Left ventricle myocardium superior (tissue), 1 donor: ENCODE results near the gene NR5A1. TPM values are rescaled to one million over a fixed set of nuclear protein-coding genes. Genes with fewer than 3 reads are reported as not detected.

Experiments
- ATAC-seq: fragments of 200-7000 bp; cut with Tn5 transposase; one replicate; pipeline ENCODE4 v1.9.1; 2020; ENCODE audit warnings: mild to moderate bottlenecking, moderate library complexity
- DNase-seq: peaks from one replicate; pipeline ENCODE4 v3.0.0-alpha.2; 2020
- intact Hi-C: fragments of 100-400 bp; cut with micrococcal nuclease; formaldehyde crosslinking; loops from one replicate; pipeline ENCODE4 v1.11.0; 2022
- total RNA-seq: library from RNA; stranded (reverse); fragmentation: NEBNext Ultra II Directional; extraction: Animal tissue kit (Norgen Biotek cat#: 25700); gene quantifications from one replicate; pipeline ENCODE4 v1.2.1, GENCODE V29; 2021
- donor health status: DM: no; HTN: yes; CAD: no; lungs with severe emphysema.

Gene NR5A1
- total RNA-seq, 1 donor from 2014 or later, result not detected

DNA sequence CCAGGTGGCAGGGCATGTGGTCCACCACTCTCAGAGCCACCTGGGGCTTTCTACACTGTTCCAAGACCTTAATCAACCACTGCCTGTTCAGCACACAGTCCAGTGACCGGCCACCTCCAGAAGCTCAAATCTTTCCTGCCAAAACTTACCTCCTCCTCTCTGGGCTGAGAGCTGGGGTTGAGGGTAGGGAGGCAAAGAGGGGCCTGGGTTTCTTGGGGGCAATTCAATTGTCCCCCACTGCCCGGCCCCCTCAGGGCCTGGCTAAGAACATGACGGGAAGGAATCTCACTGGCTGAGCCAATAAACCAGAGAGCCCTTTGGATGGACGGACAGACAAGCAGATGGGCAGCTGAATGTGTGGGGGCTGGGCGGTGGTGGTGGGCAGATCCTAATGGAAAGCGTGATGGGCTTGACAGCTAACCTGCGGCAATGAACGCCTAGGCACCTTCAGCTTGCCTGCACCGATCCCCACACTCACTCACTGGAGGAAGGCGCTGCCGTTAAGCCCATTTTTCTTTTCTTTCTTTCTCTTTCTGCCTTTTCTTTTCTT is 5.4 kb downstream of the NR5A1 start:
- ATAC-seq (no peak), DNase-seq (no peak)
- intact Hi-C loops, result no loop called here

DNA sequence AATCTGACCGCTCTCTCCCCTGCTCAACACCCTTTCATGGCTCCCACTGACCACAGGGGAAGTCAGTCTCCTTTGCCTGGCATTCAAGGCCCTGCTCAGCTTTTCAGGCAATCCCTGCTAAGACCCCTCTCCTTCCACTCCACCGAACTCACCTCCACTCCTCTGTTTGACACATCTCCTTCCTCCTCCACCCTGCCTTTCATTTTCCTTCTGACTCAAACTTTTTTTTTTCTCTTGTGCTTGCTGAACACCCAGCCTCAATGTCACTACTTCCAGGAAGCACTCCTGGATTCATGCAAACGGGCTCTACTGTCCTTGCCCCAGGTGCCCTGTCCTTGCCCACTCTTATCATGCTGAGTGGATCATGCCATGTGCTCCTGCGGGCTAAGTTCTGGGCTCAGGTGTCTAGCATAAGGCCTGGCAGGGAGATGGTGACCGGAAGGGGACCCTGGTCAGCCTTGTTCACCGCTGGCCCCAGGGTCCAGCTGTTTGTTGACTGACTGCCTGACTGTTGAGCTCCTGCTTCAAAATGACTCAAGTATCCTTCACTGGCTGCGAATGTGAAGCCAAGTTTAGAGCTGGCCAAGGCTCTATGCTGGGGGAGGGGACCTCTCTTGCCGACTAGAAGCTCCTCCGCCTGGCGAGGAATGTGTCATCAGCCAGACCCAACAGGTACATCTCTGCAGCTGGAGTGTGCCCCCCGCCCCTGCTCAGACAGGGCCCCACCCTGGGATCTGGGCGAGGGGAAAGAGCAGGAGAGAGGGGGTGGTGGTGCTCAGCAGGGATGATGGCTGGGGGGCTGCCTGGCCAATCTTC is 6.2 kb downstream of the NR5A1 start:
- DNase-seq, result no peak
- no peak for ATAC-seq
- intact Hi-C loops, result no loop called here

DNA sequence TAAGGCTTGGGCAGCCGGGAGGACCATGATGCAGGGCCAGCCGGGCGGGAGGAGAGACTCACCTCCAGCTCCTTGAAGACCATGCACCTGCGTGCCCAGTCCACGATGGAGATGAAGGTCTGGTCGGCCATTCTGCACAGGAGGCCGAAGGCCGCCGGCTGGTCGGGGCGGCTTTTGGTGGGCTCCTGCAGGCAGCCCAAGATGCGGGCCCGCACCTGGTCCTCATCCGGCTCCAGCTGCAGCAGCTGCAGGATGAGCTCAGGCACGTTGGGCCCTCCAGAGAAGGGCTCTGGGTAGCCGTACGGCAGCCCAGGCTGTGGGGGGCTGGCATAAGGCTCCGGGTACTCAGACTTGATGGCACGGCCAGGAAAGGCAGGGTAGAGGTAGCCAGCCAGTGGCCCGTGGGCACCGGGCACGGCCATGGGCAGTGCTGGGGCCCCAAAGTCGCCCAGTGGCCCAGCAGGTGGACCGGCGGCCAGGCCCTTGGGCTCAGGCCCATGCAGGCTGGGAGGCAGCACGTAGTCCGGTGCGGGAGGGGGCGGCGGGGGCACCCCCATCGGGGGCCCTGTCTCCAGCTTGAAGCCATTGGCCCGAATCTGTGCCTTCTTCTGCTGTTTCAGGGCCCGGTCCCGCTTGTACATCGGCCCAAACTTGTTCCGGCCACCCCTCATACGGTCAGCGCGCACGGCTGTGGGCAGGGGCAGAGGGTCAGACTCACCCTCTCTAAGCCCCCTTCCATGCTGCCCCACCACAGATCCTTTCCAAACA is 7.0 kb downstream of the NR5A1 start:
- intact Hi-C loops, result no loop called here

DNA sequence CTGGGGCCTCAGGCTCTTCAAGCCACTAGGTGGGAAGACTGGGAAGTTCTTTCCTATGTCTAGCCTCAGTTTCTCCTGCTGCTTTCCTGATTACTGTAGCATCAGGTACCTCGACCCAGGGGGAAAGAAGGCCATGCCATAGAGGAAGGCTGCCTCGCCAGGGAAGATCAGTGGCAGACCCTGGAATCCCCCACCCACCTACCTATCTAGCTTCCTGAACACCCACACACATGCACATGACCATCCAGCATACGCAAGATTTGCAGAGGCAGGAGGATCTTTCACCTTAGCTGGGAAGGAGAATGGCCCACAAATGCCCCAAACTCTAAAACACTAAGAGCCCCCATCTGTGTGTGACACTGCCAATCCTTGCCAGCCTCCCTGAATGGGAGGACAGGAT is 8.0 kb downstream of the NR5A1 start:
- intact Hi-C loops, result no loop called here
- ATAC-seq (no peak), DNase-seq (no peak)

More for the DNA sequence above, 7.0 kb downstream of the NR5A1 start:
- ATAC-seq (no peak), DNase-seq (no peak)

DNA sequence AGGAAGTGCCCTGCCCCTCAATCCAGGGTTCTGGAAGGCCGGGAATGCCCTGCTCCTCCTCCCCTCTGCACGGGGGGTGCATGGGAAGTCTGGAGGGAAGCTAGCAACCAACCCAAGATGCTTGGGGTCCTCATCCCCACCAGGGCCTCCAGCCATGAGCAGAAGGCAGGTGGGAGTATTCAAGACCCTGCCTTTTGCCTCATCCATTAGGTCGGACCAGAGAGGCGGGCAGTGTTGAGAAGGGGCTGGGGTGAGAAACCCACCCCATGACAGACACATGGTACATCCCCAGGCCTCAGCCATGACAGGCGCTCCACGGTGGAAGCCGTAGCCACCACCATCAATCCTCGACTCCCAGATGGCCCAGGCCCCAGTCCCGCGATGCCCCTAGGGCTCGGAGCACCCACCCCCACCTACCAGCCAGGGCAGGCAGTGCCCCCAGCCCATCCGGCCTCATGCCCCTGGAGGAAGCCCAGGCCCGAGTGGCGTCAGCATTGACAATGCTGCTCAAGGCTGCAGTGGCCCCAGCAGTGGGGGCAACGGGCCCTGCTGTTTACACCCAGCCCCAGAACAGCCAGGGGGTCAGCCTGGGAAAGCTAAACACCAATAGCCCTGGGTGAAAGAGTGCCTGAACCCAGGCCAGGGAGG is 8.6 kb downstream of the NR5A1 start:
- DNase-seq, result no peak
- ATAC-seq, result no peak
- intact Hi-C loops, result no loop called here

DNA sequence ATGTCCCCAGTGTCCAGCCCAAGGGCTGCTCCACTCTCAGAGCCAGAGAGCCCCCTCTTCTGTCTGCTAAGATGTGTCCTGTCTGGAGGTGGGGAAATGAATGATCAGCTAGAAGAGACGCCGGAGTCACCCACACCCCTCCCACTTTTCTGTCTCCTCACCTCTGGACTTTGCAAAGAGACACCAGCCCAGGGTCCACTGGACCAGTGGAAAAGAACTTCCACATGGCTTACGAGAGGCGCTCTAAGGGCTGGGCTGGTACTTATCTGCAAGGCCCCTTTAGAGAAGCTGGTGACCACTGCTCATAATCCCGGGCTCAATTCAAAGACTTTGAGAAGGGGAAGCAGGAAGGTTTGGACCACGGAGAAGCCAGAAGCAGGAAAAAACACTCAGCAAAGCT is 9.2 kb downstream of the NR5A1 start:
- DNase-seq (no peak), ATAC-seq (no peak)
- intact Hi-C loops, result no loop called here

DNA sequence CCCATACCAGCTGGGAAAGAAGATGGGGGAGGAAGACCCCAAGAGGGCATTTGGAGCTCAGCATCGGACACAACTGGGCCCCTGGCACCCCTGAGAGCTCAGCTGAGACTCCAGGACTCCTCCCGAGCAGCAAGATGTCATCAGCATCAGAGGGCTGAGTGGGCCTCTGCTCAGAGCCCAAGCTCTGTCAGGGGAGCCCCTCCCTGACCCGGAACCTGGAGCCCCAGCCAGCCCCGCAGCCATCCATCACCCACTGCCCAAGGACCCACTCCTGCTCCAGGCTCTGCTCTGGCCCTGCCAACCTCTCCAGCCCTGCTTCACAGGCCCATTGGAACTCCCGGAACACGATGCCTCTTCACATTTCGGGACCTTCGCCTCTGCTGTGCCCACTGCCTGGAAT is 9.8 kb downstream of the NR5A1 start:
- DNase-seq (no peak), ATAC-seq (no peak)
- intact Hi-C loops, result no loop called here

DNA sequence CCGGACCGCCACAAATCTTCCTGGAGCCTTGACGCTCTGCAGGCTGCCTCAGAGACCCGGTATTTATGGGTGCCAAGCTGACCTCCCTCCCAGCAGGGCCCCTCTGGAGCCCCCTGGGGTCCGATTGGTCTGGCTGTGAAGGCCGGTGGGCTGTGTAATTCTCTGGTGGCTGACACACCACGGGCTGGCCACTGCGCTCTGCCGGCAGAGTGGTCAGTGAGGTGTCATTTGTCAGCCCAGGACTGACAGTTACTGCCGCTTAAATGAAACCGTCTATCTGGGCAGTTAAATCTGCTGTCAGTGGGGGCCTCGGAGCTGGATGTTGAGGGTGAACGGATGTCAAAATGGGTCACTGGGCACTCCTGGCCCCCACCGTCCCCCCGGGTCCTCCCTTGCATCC is 10.7 kb downstream of the NR5A1 start:
- no peak for DNase-seq
- intact Hi-C loops, result no loop called here
- ATAC-seq, result no peak

DNA sequence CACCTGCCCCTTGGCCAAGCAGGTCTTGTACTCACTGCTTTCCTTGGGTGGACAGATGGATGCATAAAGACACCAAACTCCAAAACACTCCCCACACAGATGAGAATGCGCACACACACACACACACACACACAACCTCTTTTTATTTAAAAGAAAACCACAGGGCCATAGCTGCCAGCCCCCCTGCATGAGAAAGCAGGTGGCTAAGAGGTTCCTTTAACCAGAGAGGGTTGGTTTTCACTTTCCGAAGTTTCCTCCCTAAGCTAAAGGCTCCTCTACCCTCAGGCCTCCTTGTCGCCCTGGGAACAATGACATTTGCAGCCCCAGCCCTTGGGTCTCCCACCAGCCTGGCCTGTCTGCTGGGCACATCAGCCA is 11.1 kb downstream of the NR5A1 start:
- ATAC-seq, result no peak
- DNase-seq, result no peak
- intact Hi-C loops, result no loop called here

DNA sequence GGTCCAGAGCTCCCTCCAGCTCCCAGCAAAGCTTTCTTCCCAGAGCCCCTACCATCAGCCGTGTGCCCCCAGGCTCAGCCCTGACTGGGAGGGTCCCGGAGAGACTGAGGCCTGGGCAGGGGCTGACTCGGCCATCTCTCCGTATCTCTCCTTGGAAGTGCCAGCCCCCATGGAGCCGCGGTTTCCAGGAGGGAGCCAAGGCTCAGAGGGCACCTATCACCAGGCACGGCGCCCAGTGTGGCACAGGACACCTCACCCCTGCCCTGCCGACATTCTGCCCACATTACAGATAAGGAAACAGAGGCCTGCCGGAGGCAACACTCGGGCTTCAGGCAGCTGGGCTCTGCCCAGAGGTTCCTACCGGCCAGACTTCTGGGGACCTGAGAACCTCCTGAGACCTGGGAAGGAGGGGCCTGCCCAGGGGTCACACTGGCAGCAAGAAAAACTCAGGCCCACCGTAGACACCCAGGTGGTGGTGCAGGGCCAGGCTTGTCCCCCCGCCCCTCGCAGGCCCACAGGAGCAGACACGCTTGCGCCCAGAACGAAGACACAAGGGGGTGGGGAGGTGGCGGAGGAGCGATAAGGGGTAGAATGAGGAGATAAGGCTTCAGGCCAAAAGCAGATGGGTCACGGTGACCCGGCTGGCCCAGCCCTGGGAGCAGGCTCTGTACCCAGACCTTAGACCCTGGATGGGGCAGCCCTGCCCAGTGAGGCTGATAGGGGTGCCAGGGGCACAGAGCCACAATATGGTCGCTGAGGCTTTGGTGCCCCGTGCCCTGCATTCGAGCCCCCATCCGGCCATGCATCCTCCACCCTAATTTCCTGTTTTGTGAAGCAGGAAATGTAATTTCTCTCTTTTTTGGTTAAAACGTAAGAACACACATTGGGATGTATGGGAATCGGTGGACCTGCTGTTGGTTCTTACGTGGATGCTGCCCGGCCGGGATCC is 11.8 kb downstream of the NR5A1 start:
- ATAC-seq (no peak), DNase-seq (no peak)
- intact Hi-C loops, result no loop called here

DNA sequence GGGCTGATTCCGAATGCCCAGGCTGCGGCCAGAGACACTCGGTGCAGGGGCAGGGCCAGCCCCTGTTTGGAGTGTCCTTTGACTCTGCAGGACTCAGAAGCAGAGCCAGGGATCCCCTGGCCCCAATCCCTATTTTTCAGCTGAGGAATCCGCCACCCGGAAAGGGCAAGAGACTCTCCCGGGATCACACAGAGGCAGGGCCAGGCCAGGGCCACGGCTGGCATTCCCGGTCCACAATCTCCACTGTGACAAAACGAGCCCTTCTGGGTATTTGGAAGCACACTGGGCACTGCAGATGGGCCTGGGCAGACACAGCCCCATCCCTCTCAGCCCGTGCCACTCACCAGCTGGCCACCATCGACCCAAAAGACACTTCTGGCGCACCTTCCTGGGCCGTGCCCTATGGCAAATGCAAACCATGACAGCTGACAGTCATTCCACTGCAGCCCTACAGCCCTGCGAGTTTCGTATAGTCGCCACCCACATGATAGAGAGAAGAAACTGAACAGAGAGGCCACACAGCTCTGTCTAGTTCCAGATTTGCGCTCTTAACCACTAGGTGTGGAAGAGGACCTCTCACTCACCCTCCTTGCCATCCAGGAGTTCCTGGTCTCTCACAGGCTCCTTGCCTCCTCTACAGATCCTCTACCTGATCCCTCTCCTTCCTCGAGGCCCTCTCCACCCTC is 13.3 kb downstream of the NR5A1 start:
- ATAC-seq, result no peak
- DNase-seq, result no peak
- intact Hi-C loops, result no loop called here

DNA sequence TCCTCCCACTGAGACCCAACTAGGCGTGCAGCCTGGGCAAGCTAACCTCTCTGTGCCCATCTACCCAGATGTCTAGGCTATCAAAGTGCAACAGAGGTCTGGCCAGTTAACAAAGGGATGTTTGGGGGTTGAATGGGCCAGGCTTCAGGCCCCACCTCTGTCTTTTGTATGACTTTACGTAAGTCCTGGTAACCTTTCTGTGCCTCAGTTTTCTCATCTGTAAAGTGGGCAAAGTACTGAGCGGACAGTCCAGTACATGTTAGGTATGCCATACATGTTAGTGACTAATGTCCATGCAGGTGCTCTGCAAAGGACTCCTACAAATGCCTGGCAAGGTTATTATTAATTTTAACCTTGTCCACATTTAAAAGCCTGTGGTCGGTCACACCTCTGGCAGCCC is 14.0 kb downstream of the NR5A1 start:
- DNase-seq (no peak), ATAC-seq (no peak)
- intact Hi-C loops, result no loop called here

DNA sequence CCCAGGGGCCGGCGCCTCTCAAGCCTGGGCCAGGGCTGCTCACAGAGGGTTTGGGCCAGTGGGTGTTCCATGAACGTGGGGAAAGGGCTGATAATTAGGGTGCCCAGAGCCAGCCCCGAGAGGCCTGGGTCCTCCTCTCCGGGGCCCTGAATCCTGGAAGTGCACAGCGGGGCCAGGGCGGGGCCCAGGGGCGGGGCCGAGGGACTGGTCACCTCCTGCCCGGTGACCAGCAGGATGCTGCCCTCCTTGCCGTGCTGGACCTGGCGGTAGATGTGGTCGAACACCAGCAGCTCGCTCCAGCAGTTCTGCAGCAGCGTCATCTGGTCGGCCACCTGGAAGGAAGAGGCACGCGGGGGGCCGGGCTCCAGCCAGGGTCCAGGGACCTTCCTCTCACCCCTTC is 14.4 kb downstream of the NR5A1 start:
- DNase-seq (no peak), ATAC-seq (no peak)
- intact Hi-C loops, result no loop called here

DNA sequence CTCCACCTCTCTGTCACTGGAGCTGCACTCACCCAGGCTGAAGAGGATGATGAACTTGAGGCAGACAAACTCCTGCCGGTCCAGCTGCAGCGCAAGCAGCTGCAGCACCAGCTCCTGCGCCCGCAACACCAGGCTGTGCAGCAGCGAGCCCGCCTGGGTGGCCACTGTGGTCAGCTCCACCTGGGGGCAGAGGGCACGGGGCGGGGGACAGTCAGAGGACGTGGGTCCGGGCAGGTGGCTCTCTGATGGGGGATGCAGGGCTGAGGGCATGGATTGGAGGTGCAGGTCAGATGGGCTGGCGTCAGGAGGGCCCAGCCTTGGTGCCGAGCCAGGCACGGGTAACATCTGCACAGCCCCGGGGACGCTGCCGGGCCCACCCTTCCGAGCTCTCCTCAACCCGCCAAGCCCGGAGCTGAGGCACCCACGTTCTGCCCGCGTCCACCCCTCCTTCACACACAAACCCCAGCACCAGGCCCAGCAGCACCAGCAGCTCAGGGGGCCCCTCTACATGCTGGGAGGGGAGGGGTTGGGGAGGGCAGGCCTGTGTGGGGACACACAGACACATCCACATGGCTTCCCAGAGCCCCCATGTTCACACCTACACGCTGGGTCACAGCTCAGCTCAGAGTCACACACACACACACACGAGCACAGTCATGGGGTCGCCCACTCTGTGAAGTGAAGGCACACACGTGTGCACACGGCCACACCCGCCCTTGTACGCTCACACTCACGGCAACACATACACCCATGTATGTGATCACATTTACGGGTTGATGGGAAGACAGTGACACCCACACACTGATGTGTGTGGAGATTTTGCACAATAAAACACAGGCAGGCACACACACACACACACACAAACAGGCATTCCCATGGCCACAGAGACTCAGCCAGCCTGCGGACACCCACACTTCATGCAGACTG is 15.9 kb downstream of the NR5A1 start:
- DNase-seq (no peak), ATAC-seq (no peak)
- intact Hi-C loops, result no loop called here

DNA sequence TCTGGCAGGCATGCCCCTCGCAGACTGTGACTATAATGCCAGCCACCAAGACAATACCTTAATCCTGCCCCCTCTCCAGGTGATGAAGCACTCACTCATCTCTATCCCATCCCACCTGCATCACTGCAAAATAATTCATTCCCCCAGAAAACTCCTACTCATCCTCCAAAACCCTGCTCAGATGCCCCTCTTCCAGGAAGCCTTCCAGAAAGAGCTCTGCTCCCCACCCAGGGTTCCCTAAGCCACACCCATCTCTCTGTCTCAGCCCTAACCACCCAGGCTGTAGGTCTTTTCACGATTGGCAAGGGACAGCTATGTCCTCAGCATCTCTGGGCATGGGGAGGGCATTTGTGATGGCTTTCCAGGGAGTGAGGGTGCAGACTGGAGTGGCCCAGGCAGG is 17.2 kb downstream of the NR5A1 start:
- intact Hi-C loops, result no loop called here
- DNase-seq (no peak), ATAC-seq (no peak)

DNA sequence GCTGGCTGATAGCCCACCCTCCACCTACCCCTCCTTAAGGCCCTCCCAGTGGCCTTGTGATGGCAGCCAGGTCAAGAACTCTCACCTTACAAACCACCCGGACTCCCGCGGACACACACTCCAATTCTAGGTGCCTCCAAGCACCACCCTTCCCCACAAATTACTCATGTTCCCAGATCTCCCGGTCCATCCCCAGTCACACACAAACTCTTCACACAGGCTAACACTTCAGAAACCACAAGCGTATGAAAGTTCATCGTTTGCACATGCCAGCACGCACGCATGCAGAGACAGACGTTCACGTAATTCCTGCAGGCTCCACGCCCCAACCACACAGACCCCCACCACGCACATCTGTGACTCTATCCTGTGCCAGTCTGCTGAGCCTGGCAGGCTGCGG is 18.0 kb downstream of the NR5A1 start:
- ATAC-seq (no peak), DNase-seq (no peak)
- intact Hi-C loops, result no loop called here

DNA sequence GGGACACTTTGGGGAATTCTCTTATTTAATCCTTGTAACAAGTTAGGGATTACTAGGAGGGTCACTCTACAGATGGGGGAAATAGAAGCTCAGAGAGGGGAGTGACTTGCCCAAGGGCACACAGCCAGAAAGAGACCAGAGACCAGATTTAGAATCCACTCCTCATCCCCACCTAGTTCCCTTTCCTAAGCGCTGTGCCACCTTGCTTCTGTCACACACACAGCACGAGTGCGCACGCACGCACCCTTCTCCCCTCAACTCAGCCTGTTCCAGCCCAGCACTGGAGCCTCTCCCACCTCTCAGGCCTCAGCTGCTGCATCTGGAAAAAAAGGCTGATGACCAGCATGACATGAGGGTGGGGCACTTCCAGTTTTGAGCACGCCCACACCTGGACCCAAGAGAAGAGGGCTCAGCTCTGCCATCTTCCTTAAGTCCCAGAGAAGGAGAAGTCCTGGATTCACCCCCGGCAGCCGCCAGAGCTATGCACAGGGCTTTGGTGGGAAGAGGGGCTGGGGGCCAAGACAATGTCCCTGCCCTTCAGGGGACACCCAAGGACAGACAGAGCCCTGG is 18.5 kb downstream of the NR5A1 start:
- no peak for DNase-seq
- intact Hi-C loops, result no loop called here
- no peak for ATAC-seq
